GM19238 (cell line): Measurements from ENCODE around the gene P2RY8.
"Not testable (repeated sequence)": the region's sequence is repeated elsewhere in the genome, so short reads cannot be mapped to it uniquely, and the experiment has no call there.

Experiments used
- DNase-seq: peaks from one replicate; pipeline ENCODE4 v3.0.0; 2011; ENCODE audit warnings: low spot score; ENCODE audit not compliant: insufficient read length

P2RY8 gene

DNA sequence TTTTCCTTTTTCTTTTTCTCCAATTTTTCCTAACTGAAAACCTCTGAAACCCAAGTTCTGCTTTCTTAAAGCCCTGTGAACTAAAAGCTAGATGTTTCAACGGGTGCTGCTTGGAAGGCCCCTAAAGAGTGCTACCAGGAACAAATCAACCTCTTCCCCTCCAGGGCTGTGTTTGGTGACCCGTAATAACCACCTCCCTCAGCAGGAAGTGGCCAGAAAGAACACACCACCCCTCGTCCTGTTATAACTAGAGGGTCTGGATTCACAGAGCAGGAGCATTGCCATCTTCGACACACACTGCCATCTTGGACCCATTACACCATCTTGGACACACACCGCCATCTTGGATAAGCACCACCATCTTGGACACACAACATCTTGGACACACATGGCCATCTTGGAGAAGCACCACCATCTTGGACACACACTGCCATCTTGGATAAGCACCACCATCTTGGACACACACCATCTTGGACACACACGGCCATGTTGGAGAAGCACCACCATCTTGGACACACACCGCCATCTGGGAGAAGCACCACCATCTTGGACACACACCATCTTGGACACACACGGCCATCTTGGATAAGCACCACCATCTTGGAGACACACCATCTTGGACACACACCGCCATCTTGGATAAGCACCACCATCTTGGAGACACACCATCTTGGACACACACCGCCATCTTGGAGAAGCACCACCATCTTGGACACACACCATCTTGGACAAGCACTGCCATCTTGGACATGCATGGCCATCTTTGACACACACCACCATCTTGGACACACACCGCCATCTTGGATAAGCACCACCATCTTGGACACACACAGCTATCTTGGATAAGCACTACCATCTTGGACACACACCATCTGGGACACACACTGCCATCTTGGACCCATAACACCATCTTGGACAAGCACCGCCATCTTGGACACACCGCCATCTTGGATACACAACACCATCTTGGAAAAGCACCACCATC is 89.7 kb downstream of the P2RY8 start:
- not testable (repeated sequence) for DNase-seq

DNA sequence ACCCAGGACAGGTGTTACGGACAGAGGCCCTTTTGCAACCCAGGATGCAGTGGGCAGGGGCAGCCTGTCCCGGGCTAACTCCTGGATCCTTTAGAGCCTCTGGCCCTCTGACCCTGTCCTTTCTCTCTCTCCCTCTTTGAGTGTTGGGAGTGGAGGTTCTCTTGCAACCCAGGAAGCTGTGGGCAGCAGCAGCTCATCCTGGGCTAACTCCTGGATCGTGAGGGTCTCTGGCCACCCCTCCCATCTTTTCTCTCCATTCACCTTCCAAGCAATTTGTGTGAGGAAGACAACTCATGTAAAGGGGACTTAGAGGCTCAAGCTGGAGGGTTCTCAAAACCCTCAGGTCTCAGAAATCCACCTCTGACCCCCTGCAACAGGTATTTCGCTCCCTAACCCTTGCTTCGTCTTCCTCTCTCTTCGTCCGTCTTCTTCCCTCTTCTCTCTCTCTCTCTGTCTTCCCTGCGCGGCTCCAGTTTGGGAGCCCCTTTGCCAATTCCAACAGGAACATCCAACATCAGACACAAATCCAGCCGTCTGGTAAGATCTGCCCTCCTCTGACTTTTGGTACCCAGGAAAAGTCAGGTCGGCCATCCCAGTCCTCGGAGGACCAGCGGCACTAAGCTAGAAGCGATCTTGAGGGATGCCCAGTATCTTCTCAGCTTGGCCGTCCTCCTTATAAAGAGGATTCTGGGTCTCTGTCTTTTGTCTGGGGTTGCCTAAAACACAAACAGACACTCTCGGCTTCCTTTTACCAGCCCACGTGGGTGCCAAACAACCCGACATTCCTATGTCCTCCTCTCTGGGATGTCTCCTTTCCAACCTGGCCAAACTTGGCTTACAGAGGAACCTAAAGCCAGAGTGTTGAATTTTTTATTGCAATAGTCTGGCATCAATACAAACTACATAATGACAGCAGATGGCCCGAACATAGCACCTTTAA is 92.2 kb downstream of the P2RY8 start:
- no peak for DNase-seq

DNA sequence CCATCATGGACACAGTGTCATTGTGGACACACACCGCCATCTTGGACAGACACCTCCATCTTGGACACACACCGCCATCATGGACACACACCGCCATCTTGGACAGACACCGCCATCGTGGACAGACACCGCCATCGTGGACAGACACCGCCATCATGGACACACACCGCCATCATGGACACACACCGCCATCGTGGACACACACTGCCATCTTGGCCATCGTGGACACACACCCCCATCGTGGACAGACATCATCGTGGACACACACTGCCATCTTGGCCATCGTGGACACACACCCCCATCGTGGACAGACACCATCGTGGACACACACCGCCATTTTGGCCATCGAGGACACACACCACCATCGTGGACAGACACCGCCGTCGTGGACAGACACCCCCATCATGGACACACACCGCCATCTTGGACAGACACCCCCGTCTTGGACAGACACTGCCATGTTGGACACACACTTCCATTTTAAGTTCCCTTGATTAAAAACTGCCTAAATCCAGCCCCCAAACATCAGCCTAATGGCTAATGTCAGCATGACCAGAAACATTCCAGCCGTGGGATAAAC is 93.4 kb downstream of the P2RY8 start:
- DNase-seq, result no peak

DNA sequence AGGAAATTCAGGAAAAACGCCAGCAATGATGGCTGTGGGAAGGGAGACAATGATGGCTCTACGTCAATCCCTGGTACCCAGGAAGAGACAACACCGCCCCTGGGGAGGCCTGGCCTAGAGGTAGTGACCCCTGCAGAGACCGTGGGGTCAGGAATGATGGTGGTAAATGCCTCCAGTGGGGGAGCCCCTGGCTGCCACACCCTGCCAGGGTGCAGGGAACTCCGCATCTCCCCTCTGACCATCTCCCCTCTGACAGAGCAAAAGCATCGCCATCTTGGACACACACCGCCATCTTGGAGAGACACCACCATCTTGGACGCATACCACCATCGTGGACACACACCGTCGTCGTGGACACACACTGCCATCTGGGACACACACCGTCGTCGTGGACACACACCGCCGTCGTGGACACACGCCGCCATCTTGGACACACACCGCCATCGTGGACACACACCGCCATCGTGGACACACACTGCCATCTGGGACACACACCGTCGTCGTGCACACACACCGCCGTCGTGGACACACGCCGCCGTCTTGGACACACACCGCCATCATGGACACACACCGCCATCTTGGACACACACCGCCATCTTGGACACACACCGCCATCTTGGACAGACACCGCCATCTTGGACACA is 94.1 kb downstream of the P2RY8 start:
- DNase-seq, result no peak

DNA sequence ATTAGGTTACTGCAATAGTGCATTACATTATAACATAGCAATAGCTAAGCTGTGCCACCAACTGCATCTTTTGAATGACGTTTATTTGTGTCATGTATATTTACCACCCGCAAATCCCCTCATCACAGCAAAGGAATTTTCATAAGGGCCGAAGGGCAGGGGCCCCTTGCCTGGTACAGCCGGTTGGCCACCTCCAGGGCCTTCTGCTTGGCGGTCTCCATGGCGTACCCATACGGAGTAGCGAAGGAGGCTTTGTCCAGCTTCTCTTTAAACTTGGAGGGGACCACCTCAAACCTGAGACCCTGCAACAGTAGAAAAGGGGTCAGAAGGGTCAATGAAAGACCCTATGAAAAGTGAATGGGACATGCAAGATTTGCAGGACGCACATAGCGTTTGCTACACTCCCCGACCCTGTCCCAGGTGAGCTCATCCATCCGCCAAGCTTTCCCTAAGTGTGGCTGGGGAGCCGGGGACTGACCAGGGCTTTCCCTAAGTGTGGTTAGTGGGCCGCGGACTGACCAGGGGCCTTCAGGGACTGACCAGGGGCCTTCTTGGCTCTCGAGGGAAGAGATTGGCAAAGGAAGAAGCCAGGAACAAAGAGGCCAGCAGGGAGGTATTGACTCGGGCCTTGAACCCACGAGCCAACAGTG is 94.8 kb downstream of the P2RY8 start:
- no peak for DNase-seq

DNA sequence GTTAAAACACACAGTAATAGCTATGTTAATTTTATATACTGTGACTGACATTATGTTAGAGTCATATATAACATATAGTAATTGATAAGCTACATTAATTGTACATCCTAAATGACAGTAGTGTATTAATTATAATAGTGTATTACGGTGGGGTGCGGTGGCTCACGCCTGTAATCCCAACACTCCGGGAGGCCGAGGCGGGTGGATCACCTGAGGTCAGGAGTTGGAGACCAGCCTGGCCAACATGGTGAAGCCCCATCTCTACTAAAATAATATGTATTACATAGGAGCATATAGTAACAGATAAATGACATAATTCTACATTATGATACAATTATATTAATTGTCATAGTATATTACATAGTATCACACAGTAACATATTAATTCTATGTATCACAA is 96.5 kb downstream of the P2RY8 start:
- no peak for DNase-seq

DNA sequence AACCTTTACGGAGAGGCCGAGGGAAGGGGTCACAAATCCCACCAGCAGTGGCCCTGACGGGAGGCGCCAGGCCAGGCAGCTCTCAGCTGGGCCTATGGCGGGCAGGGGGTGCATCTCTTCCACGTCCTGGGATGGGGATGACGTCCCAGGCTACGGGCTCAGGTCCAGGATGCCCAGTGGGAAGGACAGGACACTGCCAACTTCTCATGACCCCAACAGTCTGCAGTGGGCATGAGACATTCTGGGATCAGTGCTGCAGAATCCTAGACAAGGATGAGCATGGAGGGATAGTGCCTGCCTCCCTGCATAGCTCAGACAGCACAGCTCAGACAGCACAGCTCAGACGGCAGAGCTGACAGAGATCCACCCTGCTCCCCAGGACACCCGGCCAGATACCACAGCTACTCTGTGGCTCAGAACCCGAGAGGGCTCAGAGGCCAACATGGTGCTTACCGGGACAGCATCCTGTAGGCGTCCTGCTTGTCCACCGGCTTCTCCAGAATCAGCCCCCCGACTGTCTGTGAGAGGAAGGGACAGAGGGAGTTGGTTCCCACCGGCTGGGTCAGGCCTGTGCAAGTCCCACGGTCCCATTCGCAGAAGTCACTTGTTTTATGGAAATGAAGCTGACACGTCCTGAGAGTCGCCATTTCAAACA is 101.6 kb downstream of the P2RY8 start:
- DNase-seq, result no peak

DNA sequence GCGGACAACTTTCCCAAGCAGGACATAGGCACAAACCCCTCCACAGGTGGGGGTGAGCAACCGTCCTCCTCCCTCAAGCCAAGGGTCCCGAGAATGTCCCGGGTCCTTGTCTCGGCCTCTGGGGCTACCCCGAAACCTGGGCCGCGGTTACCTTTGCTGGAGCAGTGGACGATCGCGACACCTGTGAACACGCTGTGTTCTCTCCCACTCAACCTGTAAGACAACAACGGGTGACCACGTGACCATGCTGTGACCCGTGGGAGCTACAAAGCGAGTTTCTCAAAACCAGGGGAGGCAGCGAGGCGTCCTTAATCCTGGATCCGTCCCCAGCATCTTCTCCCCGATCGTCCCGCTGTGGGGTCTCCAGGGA is 102.1 kb downstream of the P2RY8 start:
- no peak for DNase-seq

DNA sequence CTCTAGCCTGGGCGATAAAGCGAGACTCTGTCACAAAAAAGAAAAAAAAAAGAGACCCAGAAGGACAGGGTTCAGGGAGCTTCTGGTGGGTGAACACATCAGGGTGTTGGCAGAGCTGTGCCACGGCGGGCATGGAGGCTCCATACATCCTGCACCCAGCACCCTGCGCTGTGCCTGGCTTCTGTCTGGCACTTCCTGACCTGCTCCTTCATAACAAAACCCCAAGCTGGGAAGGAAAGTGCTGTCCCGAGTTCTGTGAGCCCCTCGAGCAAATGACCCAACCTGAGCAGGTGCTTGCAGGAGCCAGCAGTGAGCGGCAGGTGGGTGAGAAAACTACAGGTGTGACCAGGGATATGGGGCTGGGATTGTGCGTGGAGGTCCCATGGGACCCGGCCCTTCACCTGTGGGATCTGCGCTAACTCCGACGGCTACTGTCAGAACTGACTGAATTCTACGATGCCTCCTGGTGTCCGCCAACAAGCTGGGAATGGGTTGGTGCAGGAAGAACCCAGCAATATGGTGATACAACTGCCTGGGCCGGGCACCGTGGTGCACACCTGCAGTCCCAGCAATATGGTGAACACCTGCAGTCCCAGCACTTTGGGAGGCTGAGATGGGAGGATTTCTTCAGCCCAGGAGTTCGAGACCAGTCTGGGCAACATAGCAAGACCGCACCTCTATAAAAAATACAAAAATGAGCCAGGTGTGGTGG is 103.2 kb downstream of the P2RY8 start:
- no peak for DNase-seq

DNA sequence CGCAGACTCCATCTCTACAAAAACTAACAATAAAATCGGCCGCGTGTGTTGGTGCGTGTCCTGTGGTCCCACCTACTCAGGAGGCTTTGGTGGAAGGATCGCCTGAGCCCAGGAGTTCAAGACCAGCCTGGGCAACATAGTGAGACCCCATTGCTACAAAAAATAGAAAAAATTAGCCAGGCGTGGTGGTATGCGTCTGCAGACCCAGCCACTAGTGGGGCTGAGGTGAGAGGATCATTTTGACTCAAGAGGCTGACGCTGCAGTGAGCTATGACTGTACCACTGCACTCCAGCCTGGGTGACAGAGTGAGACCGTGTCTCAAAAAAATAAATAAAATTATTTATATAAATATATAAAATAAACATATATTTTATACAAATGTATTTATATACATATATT is 106.5 kb downstream of the P2RY8 start:
- no peak for DNase-seq

DNA sequence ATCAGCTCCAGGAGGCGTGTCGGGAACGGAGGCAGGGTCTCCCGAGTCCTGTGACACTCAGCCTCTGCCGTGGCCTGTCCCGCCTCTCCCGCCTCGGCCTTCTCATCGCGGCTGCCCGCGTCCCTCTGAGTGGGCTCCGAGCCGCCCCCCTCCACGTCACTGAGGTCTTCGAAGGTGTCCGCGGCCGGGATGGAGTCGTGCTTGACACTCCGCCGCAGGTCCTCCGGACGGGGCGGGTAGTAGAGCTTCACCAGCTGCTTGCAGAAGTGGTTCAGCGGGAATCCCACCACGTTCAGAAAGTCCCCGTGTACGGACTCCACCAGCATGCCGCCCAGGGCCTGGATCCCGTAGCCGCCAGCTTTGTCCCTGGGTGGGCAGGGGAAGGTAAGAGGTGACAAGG is 109.2 kb downstream of the P2RY8 start:
- no peak for DNase-seq

DNA sequence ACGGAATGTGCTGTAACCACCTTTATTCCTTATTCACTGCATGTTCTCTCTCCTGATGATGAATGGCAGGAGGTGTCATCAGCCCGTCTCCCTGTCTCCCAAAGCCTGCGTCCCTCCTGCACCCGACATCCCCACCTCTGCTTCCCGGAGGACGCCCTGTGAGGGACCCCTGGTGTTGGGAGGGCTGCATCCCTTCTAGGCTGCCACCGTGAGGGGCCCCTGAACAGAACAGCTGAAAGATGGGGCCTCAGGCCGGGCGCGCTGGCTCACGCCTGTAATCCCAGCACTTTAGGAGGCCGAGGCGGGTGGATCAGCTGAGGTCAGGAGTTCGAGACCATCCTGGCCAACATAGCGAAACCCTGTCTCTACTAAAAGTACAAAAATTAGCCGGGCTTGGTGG is 110.7 kb downstream of the P2RY8 start:
- not testable (repeated sequence) for DNase-seq

DNA sequence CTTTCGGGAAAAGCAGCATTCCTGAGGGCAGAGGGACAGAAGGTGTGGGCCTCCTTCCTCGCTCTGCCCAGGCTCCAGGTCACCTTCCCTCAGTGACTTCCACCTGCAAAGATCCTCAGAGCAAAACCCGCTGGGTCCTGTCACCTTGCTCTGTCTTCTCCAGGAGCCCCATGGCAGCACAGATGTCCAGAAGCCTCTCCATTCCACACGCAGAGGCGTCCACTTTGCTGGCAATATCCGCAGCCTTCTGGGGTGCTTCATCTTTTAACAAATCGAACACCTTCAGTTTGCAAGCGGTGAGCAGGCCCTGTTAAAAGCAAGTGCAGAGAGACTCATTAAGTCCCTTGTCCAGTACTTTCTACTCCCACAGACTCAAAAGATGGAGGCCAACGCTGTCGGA is 111.6 kb downstream of the P2RY8 start:
- no peak for DNase-seq

DNA sequence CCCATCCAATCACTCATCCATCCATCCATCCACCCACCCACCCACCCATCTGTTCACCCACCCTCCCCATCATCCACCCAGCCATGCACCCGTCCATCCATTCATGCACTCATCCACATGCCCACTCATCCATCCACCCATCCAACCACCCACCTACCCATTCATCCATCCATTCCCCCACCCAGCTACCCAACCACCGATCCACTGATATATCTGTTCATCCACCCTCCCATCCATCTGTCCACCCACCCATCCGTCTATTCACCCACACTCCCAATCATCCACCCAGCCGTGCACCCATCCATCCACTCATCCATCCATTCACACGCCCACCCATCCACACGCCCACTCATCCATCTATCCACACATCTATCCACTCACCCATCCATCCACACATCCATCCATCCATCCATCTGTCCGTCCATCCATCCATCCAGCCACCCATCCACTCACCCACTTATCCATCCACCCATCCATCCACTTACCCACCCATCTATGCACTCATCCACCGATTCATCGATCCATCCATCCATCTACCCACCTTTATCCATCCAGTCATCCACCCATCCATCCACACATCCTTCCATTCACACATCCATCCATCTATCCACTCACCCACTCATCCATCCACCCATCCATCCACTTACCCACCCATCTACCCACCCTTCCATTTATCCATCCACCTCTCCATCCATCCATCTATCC is 112.7 kb downstream of the P2RY8 start:
- DNase-seq, result no peak

DNA sequence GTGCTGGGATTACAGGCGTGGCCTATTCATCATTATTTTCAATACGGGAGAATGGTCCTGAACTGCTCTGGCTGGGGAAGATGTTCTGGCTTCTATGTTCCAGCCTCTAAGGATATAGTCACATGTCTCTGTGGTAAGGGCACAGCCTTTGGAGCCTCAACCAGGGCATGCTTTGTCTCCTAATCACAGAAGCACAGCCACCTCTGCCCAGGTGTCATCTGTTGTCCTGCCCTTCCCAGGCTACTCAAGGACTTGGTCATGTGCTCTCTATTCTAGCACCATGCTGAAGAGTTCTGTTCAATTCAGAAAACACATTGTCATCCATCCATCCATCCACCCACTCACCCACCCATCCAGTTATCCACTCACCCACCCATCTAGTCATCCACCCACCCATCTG is 113.8 kb downstream of the P2RY8 start:
- no peak for DNase-seq

DNA sequence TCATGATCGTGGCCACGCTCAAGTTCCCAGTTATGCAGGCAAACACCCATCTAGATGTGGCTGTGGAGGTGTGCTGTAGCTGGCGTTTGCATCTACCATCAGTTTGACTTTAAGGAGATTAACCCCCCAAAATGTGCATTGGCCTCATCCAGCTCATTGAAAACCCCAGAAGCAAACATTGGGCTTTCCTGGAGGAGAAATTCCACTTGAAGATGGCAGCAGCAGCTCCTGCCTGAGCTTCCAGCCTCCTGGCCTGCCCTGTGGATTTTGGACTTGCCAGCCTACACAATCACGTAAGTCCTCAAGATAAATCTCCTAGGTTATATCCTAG is 114.9 kb downstream of the P2RY8 start:
- no peak for DNase-seq

DNA sequence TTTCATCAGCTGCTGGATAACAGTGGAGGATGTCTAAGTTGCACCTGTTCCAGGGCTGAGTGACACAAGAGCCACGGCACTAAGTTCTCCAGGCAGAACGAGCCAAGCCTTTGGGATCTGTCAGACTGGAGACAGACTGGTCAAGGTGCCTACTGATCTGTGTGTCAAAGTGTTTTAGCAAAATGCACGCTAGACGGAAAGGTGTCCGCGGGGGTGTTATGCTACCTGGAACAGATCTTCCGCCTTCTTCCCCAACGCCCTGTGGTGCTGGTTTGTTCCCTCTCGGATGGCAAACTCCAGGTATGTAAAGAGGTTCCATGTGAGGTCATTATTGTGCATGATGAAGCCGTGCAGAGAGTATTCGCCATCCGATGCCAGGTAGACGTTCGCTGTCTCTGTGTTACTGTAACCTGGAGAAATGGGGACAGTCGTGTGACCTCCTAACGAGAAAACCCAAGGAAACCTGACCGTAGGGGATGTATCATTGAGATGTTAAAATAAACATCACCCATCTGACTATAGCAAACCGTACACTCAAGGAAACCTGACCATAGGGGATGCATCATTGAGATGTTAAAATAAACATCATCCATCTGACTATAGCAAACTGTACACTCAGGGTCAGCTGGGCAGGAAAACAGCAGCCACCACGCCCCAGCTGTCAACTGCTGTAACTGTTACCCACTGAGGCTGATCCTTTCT is 115.4 kb downstream of the P2RY8 start:
- DNase-seq, result no peak

DNA sequence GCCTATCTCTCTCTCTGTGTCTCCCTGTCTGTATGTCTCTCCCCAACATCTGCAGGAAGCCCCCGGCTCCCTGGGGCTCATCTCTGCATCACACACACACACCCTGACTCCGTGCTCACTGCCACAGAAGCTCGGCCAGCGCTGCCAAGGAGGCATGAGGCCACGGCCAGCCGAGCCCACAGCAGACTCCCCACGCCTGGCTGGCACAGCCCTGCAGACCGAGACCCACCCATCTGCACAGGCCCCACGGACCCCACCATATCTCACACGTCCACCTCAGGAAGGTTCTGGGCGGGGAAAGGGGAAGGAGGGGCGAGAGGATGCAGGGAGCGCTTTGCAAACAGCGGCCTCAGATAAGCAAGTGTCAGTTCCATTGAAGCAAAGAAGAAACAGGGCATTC is 116.6 kb downstream of the P2RY8 start:
- no peak for DNase-seq
